ENCODE data around the gene EVC.

The EVC gene

GRCh38 chr4:5734853-5735252 lies 23.9 kb downstream of the EVC start:
- Mint-ChIP-seq H3K27ac (no peak overlapping the region), H3K27me3 (no peaks in the 10 kb centered on the region), H3K4me1 (no peaks in the 10 kb centered on the region), H3K36me3 (ENCODE audit: low read depth) (no peaks in the 10 kb centered on the region), H3K9me3 (peaks cover 4% of the 10 kb centered on the region), H3K4me3 (no peak overlapping the region)
- ATAC-seq (no peak), DNase-seq (no peak)

GRCh38 chr4:5735463-5735862 lies 24.5 kb downstream of the EVC start:
- ATAC-seq = no peak
- Mint-ChIP-seq H3K27me3 (no peaks in the 10 kb centered on the region), H3K27ac (no peak overlapping the region), H3K4me1 (no peaks in the 10 kb centered on the region), H3K4me3 (no peak overlapping the region), H3K9me3 (peaks cover 4% of the 10 kb centered on the region), H3K36me3 (ENCODE audit: low read depth) (no peaks in the 10 kb centered on the region)
- no peak for DNase-seq

GRCh38 chr4:5738061-5738460 lies 27.1 kb downstream of the EVC start:
- H3K4me1 Mint-ChIP-seq = no peaks in the 10 kb centered on the region
- H3K36me3 Mint-ChIP-seq (ENCODE audit: low read depth) = no peaks in the 10 kb centered on the region
- H3K4me3 Mint-ChIP-seq = no peak overlapping the region
- H3K27ac Mint-ChIP-seq = no peak overlapping the region
- ATAC-seq = no peak
- DNase-seq = no peak
- peaks cover 4% of the 10 kb centered on the region for H3K9me3 Mint-ChIP-seq
- no peaks in the 10 kb centered on the region for H3K27me3 Mint-ChIP-seq

- Mint-ChIP-seq H3K4me3 (no peak overlapping the region), H3K4me1 (no peaks in the 10 kb centered on the region), H3K27ac (no peak overlapping the region), H3K36me3 (ENCODE audit: low read depth) (no peaks in the 10 kb centered on the region), H3K27me3 (peaks cover 4% of the 10 kb centered on the region), H3K9me3 (peaks cover 4% of the 10 kb centered on the region)
- no peak for DNase-seq
- no peak for ATAC-seq
These were observed 31.4 kb downstream of the EVC start for GRCh38 chr4:5742388-5742787.

- no peaks in the 10 kb centered on the region for H3K36me3 Mint-ChIP-seq (ENCODE audit: low read depth)
These were observed 32.0 kb downstream of the EVC start for GRCh38 chr4:5742968-5743367.

GRCh38 chr4:5746250-5746649 lies 35.2 kb downstream of the EVC start:
- H3K9me3 Mint-ChIP-seq = no peaks in the 10 kb centered on the region
- no peaks in the 10 kb centered on the region for H3K4me1 Mint-ChIP-seq
- peaks cover 4% of the 10 kb centered on the region for H3K27me3 Mint-ChIP-seq
- no peak overlapping the region for H3K27ac Mint-ChIP-seq
- H3K36me3 Mint-ChIP-seq (ENCODE audit: low read depth) = no peaks in the 10 kb centered on the region
- no peak for ATAC-seq
- no peak overlapping the region for H3K4me3 Mint-ChIP-seq
- DNase-seq = no peak

More at GRCh38 chr4:5742968-5743367, 32.0 kb downstream of the EVC start:
- DNase-seq (no peak), ATAC-seq (no peak)
- Mint-ChIP-seq H3K9me3 (peaks cover under 1% of the 10 kb centered on the region), H3K4me1 (no peaks in the 10 kb centered on the region), H3K4me3 (no peak overlapping the region), H3K27me3 (peaks cover 4% of the 10 kb centered on the region), H3K27ac (no peak overlapping the region)

GRCh38 chr4:5746829-5747737 lies 36.1 kb downstream of the EVC start:
- no peaks in the 10 kb centered on the region for H3K9me3 Mint-ChIP-seq
- no peaks in the 10 kb centered on the region for H3K36me3 Mint-ChIP-seq (ENCODE audit: low read depth)
- DNase-seq (no peak), ATAC-seq (no peak)
- H3K27ac Mint-ChIP-seq = no peak overlapping the region
- H3K4me1 Mint-ChIP-seq = no peaks in the 10 kb centered on the region
- H3K27me3 Mint-ChIP-seq = peaks cover 4% of the 10 kb centered on the region
- H3K4me3 Mint-ChIP-seq = no peak overlapping the region

- no peaks in the 10 kb centered on the region for H3K9me3 Mint-ChIP-seq
- ATAC-seq (no peak), DNase-seq (no peak)
- no peak overlapping the region for H3K4me3 Mint-ChIP-seq
- H3K27me3 Mint-ChIP-seq = peaks cover 4% of the 10 kb centered on the region
- no peak overlapping the region for H3K27ac Mint-ChIP-seq
- H3K36me3 Mint-ChIP-seq (ENCODE audit: low read depth) = no peaks in the 10 kb centered on the region
- no peaks in the 10 kb centered on the region for H3K4me1 Mint-ChIP-seq
These were observed 36.9 kb downstream of the EVC start for GRCh38 chr4:5747738-5748375.

GRCh38 chr4:5749568-5749967 lies 38.6 kb downstream of the EVC start:
- H3K9me3 Mint-ChIP-seq = no peaks in the 10 kb centered on the region
- no peaks in the 10 kb centered on the region for H3K4me1 Mint-ChIP-seq
- ATAC-seq (no peak), DNase-seq (no peak)
- H3K27ac Mint-ChIP-seq = no peak overlapping the region
- H3K27me3 Mint-ChIP-seq = peaks cover 4% of the 10 kb centered on the region
- no peaks in the 10 kb centered on the region for H3K36me3 Mint-ChIP-seq (ENCODE audit: low read depth)
- H3K4me3 Mint-ChIP-seq = no peak overlapping the region

GRCh38 chr4:5750052-5750945 lies 39.3 kb downstream of the EVC start:
- no peak overlapping the region for H3K4me3 Mint-ChIP-seq
- H3K4me1 Mint-ChIP-seq = no peaks in the 10 kb centered on the region
- H3K36me3 Mint-ChIP-seq (ENCODE audit: low read depth) = no peaks in the 10 kb centered on the region
- H3K27ac Mint-ChIP-seq = no peak overlapping the region
- no peak for DNase-seq
- ATAC-seq = no peak
- peaks cover 4% of the 10 kb centered on the region for H3K27me3 Mint-ChIP-seq
- no peaks in the 10 kb centered on the region for H3K9me3 Mint-ChIP-seq

- H3K9me3 Mint-ChIP-seq = no peaks in the 10 kb centered on the region
- H3K4me3 Mint-ChIP-seq = no peak overlapping the region
- no peaks in the 10 kb centered on the region for H3K36me3 Mint-ChIP-seq (ENCODE audit: low read depth)
- H3K27ac Mint-ChIP-seq = no peak overlapping the region
- H3K27me3 Mint-ChIP-seq = peaks cover 4% of the 10 kb centered on the region
- ATAC-seq = no peak
- no peaks in the 10 kb centered on the region for H3K4me1 Mint-ChIP-seq
- DNase-seq = no peak
These were observed 40.1 kb downstream of the EVC start for GRCh38 chr4:5750946-5751665.

GRCh38 chr4:5751666-5752375 lies 40.8 kb downstream of the EVC start:
- no peaks in the 10 kb centered on the region for H3K36me3 Mint-ChIP-seq (ENCODE audit: low read depth)
- H3K27ac Mint-ChIP-seq = no peak overlapping the region
- DNase-seq (no peak), ATAC-seq (no peak)
- no peaks in the 10 kb centered on the region for H3K9me3 Mint-ChIP-seq
- H3K27me3 Mint-ChIP-seq = peaks cover under 1% of the 10 kb centered on the region
- no peak overlapping the region for H3K4me3 Mint-ChIP-seq
- H3K4me1 Mint-ChIP-seq = no peaks in the 10 kb centered on the region

GRCh38 chr4:5752376-5753184 lies 41.6 kb downstream of the EVC start:
- Mint-ChIP-seq H3K27me3 (no peaks in the 10 kb centered on the region), H3K27ac (no peak overlapping the region), H3K9me3 (no peaks in the 10 kb centered on the region), H3K36me3 (ENCODE audit: low read depth) (no peaks in the 10 kb centered on the region), H3K4me1 (no peaks in the 10 kb centered on the region), H3K4me3 (no peak overlapping the region)
- no peak for ATAC-seq
- DNase-seq = no peak
